Measurements from ENCODE around the gene ATP6V1G1. TPM values are rescaled to one million over a fixed set of nuclear protein-coding genes. Genes with fewer than 3 reads are reported as not detected.

The ATP6V1G1 gene
- total and polyA plus RNA-seq, 2 experiments from 2014 or later, result 166 to 509 TPM

DNA sequence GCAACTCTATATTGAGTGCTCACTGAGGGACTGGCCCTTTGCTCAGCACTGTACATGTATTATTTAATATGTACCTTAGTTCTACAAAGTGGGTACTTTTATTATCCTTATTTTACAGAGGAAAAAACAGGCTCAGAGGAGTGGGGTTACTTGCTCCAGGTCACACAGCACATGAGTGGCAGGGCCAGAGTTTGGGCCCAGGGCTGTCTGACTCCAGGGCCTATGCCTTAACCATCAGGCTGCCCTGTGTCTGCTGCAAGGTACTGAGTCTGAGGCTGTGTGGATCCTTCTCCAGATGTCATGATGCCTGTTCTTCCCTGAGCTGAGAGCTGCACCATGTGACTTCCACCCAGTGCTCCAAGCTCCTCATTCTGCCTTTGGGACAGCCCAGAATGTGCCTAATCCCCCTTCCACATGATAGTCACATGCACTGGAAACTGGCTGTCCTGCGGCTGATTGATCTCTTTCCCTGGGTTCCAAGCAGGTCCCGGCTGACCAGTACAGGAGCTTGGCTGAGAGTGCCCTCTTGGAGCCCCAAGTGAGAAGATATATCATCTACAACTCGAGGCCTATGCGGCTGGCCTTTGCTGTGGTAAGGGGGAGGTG, 38.9 kb downstream of the ATP6V1G1 start:
- Histone ChIP-seq H3K4me2 (no peak overlapping the region), H3K27ac (ENCODE audit: low read depth) (no peak overlapping the region), H3K27me3 (ENCODE audit: insufficient read depth) (no peaks in the 10 kb centered on the region), H3K36me3 (ENCODE audit: insufficient read depth) (no peaks in the 10 kb centered on the region; the same call in 1 of the 2 replicates), H4K20me1 (replicated peaks; ENCODE audit: insufficient read depth) (no peaks in the 10 kb centered on the region), H3F3A (replicated peaks; ENCODE audit: low read depth) (no peaks in the 10 kb centered on the region), H2AFZ (no peak overlapping the region), H3K79me2 (replicated peaks; ENCODE audit: insufficient read depth) (no peaks in the 10 kb centered on the region), H3K4me3 (no peak overlapping the region), H3K9me2 (ENCODE audit: insufficient read depth) (no peaks in the 10 kb centered on the region), H3K4me1 (ENCODE audit: insufficient read depth) (no peaks in the 10 kb centered on the region)
- H3K9me3 Mint-ChIP-seq, result no peaks in the 10 kb centered on the region
- TF ChIP-seq CTCF (conservative IDR thresholded peaks at IDR 0.05; ENCODE audit: low read depth in 2 of 2) (no peak), STAT1 (IDR thresholded peaks at IDR 0.05; ENCODE audit: unreplicated experiment) (no peak), ZNF114 (CRISPR knock-in tag; IDR thresholded peaks at IDR 0.05) (no peak), EZH2 (IDR thresholded peaks at IDR 0.05; ENCODE audit: low read depth, unreplicated experiment) (no peak), ETS1 (IDR thresholded peaks at IDR 0.05) (no peak), CREB1 (CRISPR knock-in tag; IDR thresholded peaks at IDR 0.05; ENCODE audit: low read depth) (no peak), EZH2phosphoT487 (IDR thresholded peaks at IDR 0.05; ENCODE audit: unreplicated experiment) (no peak), POLR2AphosphoS5 (IDR thresholded peaks at IDR 0.05; ENCODE audit: low read depth) (no peak), NANOG (IDR thresholded peaks at IDR 0.05; ENCODE audit: borderline replicate concordance) (no peak), ZNF331 (CRISPR knock-in tag; IDR thresholded peaks at IDR 0.05; ENCODE audit: low read depth) (no peak), JUNB (IDR thresholded peaks at IDR 0.05; ENCODE audit: unreplicated experiment) (no peak)
- TF ChIP-seq, protein P1, sequence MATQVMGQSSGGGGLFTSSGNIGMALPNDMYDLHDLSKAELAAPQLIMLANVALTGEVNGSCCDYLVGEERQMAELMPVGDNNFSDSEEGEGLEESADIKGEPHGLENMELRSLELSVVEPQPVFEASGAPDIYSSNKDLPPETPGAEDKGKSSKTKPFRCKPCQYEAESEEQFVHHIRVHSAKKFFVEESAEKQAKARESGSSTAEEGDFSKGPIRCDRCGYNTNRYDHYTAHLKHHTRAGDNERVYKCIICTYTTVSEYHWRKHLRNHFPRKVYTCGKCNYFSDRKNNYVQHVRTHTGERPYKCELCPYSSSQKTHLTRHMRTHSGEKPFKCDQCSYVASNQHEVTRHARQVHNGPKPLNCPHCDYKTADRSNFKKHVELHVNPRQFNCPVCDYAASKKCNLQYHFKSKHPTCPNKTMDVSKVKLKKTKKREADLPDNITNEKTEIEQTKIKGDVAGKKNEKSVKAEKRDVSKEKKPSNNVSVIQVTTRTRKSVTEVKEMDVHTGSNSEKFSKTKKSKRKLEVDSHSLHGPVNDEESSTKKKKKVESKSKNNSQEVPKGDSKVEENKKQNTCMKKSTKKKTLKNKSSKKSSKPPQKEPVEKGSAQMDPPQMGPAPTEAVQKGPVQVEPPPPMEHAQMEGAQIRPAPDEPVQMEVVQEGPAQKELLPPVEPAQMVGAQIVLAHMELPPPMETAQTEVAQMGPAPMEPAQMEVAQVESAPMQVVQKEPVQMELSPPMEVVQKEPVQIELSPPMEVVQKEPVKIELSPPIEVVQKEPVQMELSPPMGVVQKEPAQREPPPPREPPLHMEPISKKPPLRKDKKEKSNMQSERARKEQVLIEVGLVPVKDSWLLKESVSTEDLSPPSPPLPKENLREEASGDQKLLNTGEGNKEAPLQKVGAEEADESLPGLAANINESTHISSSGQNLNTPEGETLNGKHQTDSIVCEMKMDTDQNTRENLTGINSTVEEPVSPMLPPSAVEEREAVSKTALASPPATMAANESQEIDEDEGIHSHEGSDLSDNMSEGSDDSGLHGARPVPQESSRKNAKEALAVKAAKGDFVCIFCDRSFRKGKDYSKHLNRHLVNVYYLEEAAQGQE (IDR thresholded peaks at IDR 0.05; ENCODE audit: unreplicated experiment), result no peak
- TF ChIP-seq, protein P2, sequence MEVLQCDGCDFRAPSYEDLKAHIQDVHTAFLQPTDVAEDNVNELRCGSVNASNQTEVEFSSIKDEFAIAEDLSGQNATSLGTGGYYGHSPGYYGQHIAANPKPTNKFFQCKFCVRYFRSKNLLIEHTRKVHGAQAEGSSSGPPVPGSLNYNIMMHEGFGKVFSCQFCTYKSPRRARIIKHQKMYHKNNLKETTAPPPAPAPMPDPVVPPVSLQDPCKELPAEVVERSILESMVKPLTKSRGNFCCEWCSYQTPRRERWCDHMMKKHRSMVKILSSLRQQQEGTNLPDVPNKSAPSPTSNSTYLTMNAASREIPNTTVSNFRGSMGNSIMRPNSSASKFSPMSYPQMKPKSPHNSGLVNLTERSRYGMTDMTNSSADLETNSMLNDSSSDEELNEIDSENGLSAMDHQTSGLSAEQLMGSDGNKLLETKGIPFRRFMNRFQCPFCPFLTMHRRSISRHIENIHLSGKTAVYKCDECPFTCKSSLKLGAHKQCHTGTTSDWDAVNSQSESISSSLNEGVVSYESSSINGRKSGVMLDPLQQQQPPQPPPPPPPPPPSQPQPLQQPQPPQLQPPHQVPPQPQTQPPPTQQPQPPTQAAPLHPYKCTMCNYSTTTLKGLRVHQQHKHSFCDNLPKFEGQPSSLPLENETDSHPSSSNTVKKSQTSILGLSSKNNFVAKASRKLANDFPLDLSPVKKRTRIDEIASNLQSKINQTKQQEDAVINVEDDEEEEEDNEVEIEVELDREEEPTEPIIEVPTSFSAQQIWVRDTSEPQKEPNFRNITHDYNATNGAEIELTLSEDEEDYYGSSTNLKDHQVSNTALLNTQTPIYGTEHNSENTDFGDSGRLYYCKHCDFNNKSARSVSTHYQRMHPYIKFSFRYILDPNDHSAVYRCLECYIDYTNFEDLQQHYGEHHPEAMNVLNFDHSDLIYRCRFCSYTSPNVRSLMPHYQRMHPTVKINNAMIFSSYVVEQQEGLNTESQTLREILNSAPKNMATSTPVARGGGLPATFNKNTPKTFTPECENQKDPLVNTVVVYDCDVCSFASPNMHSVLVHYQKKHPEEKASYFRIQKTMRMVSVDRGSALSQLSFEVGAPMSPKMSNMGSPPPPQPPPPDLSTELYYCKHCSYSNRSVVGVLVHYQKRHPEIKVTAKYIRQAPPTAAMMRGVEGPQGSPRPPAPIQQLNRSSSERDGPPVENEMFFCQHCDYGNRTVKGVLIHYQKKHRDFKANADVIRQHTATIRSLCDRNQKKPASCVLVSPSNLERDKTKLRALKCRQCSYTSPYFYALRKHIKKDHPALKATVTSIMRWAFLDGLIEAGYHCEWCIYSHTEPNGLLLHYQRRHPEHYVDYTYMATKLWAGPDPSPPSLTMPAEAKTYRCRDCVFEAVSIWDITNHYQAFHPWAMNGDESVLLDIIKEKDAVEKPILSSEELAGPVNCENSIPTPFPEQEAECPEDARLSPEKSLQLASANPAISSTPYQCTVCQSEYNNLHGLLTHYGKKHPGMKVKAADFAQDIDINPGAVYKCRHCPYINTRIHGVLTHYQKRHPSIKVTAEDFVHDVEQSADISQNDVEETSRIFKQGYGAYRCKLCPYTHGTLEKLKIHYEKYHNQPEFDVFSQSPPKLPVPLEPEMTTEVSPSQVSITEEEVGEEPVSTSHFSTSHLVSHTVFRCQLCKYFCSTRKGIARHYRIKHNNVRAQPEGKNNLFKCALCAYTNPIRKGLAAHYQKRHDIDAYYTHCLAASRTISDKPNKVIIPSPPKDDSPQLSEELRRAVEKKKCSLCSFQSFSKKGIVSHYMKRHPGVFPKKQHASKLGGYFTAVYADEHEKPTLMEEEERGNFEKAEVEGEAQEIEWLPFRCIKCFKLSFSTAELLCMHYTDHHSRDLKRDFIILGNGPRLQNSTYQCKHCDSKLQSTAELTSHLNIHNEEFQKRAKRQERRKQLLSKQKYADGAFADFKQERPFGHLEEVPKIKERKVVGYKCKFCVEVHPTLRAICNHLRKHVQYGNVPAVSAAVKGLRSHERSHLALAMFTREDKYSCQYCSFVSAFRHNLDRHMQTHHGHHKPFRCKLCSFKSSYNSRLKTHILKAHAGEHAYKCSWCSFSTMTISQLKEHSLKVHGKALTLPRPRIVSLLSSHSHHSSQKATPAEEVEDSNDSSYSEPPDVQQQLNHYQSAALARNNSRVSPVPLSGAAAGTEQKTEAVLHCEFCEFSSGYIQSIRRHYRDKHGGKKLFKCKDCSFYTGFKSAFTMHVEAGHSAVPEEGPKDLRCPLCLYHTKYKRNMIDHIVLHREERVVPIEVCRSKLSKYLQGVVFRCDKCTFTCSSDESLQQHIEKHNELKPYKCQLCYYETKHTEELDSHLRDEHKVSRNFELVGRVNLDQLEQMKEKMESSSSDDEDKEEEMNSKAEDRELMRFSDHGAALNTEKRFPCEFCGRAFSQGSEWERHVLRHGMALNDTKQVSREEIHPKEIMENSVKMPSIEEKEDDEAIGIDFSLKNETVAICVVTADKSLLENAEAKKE (CRISPR knock-in tag; IDR thresholded peaks at IDR 0.05), result no peak
- H3K4me3 Mint-ChIP-seq, result no peak overlapping the region
- H3K27ac Mint-ChIP-seq, result no peak overlapping the region
- peaks cover 2% of the 10 kb centered on the region for H3K27me3 Mint-ChIP-seq (ENCODE audit: insufficient read depth, low read depth, poor library complexity)
- H3K36me3 Mint-ChIP-seq (ENCODE audit: low read depth), result peaks cover 43% of the 10 kb centered on the region
- ATAC-seq (no peak), DNase-seq (ENCODE audit: low spot score) (no peak)
- H3K4me1 Mint-ChIP-seq, result no peaks in the 10 kb centered on the region
